Measurements from ENCODE around the gene NID1. TPM values are rescaled to one million over a fixed set of nuclear protein-coding genes. Genes with fewer than 3 reads are reported as not detected.

The NID1 gene
- total RNA-seq, 2 experiments from 2014 or later = not detected

DNA sequence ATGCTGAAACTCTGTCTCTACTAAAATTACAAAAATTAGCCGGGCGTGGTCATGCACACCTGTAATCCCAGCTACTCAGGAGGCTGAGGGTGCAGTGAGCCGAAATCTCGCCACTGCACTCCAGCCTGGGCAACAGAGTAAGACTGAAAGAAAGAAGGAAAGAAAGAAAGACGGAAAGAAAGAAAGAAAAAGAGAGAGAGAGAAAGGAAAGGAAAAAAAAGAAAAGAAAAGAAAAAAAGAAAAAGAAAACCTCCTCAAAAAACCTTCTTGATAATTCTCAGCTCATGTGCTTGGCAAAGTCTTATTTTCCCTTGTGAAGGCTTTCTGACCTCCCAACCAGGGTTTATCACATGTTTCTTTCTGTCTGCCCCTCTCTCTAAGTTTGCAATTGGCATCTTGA, 7.3 kb downstream of the NID1 start:
- Histone ChIP-seq H3K79me2 (ENCODE audit: insufficient read depth, low read depth, low read length) (no peaks in the 10 kb centered on the region), H3K9me3 (ENCODE audit: low read length) (no peaks in the 10 kb centered on the region), H3K4me2 (ENCODE audit: low read length) (no peak overlapping the region), H3K36me3 (ENCODE audit: insufficient read depth, low read length) (no peaks in the 10 kb centered on the region), H3K9me2 (ENCODE audit: insufficient read depth, low read length) (no peaks in the 10 kb centered on the region), H4K20me1 (ENCODE audit: insufficient read depth, low read length) (no peaks in the 10 kb centered on the region), H3K4me3 (ENCODE audit: low read depth, low read length, poor library complexity, severe bottlenecking) (no peak overlapping the region), H2AFZ (ENCODE audit: low read length) (no peak overlapping the region), H3K4me1 (ENCODE audit: insufficient read depth, low read length, poor library complexity, severe bottlenecking) (no peaks in the 10 kb centered on the region), H3K27ac (ENCODE audit: low read depth, low read length, poor library complexity, severe bottlenecking) (no peak overlapping the region)
- DNase-seq (ENCODE audit: low spot score) = no peak
- ChIA-PET CTCF (ENCODE audit: unreplicated experiment) (no interaction called here), POLR2A (no interaction called here)
- no TSS peak for BruUV-seq (replicated peaks)
- intact Hi-C loops (cut with micrococcal nuclease; ENCODE audit: unreplicated experiment) = no loop called here
- TF ChIP-seq EZH2phosphoT487 (IDR thresholded peaks at IDR 0.05; ENCODE audit: borderline replicate concordance, low read depth, low read length) = no peak
- TF ChIP-seq, protein P1, sequence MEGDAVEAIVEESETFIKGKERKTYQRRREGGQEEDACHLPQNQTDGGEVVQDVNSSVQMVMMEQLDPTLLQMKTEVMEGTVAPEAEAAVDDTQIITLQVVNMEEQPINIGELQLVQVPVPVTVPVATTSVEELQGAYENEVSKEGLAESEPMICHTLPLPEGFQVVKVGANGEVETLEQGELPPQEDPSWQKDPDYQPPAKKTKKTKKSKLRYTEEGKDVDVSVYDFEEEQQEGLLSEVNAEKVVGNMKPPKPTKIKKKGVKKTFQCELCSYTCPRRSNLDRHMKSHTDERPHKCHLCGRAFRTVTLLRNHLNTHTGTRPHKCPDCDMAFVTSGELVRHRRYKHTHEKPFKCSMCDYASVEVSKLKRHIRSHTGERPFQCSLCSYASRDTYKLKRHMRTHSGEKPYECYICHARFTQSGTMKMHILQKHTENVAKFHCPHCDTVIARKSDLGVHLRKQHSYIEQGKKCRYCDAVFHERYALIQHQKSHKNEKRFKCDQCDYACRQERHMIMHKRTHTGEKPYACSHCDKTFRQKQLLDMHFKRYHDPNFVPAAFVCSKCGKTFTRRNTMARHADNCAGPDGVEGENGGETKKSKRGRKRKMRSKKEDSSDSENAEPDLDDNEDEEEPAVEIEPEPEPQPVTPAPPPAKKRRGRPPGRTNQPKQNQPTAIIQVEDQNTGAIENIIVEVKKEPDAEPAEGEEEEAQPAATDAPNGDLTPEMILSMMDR (conservative IDR thresholded peaks at IDR 0.05; ENCODE audit: low read length) = no peak

GRCh38 chr1:236052232-236052993, 12.5 kb downstream of the NID1 start:
- Histone ChIP-seq H3K9me3 (ENCODE audit: low read length) (no peaks in the 10 kb centered on the region), H4K20me1 (ENCODE audit: insufficient read depth, low read length) (no peaks in the 10 kb centered on the region), H3K27ac (ENCODE audit: low read depth, low read length, poor library complexity, severe bottlenecking) (no peak overlapping the region), H3K36me3 (ENCODE audit: insufficient read depth, low read length) (no peaks in the 10 kb centered on the region), H3K4me1 (ENCODE audit: insufficient read depth, low read length, poor library complexity, severe bottlenecking) (no peaks in the 10 kb centered on the region), H3K4me3 (ENCODE audit: low read depth, low read length, poor library complexity, severe bottlenecking) (no peak overlapping the region), H3K4me2 (ENCODE audit: low read length) (no peak overlapping the region), H2AFZ (ENCODE audit: low read length) (no peak overlapping the region), H3K9me2 (ENCODE audit: insufficient read depth, low read length) (no peaks in the 10 kb centered on the region), H3K79me2 (ENCODE audit: insufficient read depth, low read depth, low read length) (no peaks in the 10 kb centered on the region)
- DNase-seq (ENCODE audit: low spot score) = no peak
- intact Hi-C loops (cut with micrococcal nuclease; ENCODE audit: unreplicated experiment) = no loop called here
- TF ChIP-seq, protein P1 (conservative IDR thresholded peaks at IDR 0.05; ENCODE audit: low read length) = no peak
- no peak for TF ChIP-seq EZH2phosphoT487 (IDR thresholded peaks at IDR 0.05; ENCODE audit: borderline replicate concordance, low read depth, low read length)
- POLR2A ChIA-PET = interaction anchor here (0.6 kb wide), 1 partner anchor 1279 kb away, joined by 4 read pairs; no protein-coding TSS in a partner anchor
- CTCF ChIA-PET (ENCODE audit: unreplicated experiment) = no interaction called here
- BruUV-seq (replicated peaks) = no TSS peak

- Histone ChIP-seq H3K79me2 (ENCODE audit: insufficient read depth, low read depth, low read length) (no peaks in the 10 kb centered on the region), H3K27ac (ENCODE audit: low read depth, low read length, poor library complexity, severe bottlenecking) (no peak overlapping the region), H3K9me3 (ENCODE audit: low read length) (no peaks in the 10 kb centered on the region), H3K4me1 (ENCODE audit: insufficient read depth, low read length, poor library complexity, severe bottlenecking) (no peaks in the 10 kb centered on the region), H3K4me3 (ENCODE audit: low read depth, low read length, poor library complexity, severe bottlenecking) (no peak overlapping the region), H3K36me3 (ENCODE audit: insufficient read depth, low read length) (no peaks in the 10 kb centered on the region), H3K4me2 (ENCODE audit: low read length) (no peak overlapping the region), H4K20me1 (ENCODE audit: insufficient read depth, low read length) (no peaks in the 10 kb centered on the region), H3K9me2 (ENCODE audit: insufficient read depth, low read length) (no peaks in the 10 kb centered on the region), H2AFZ (ENCODE audit: low read length) (no peak overlapping the region)
- ChIA-PET POLR2A (interaction anchor here (0.6 kb wide), 1 partner anchor 1946 kb away, joined by 5 read pairs; no protein-coding TSS in a partner anchor), CTCF (ENCODE audit: unreplicated experiment) (no interaction called here)
- no peak for DNase-seq (ENCODE audit: low spot score)
- no TSS peak for BruUV-seq (replicated peaks)
- intact Hi-C loops (cut with micrococcal nuclease; ENCODE audit: unreplicated experiment) = no loop called here
- TF ChIP-seq, protein P1 (conservative IDR thresholded peaks at IDR 0.05; ENCODE audit: low read length) = no peak
- TF ChIP-seq EZH2phosphoT487 (IDR thresholded peaks at IDR 0.05; ENCODE audit: borderline replicate concordance, low read depth, low read length) = no peak
These were observed 13.6 kb downstream of the NID1 start for GRCh38 chr1:236051242-236051791.

All from OCI-LY7 (cell line).